ENCODE measurements around the gene KIF21A.
A peak's percentile ranks its signal among the peaks of the same experiment; 100 is the strongest.
"Not testable (repeated sequence)": the region's sequence is repeated elsewhere in the genome, so short reads cannot be mapped to it uniquely, and the experiment has no call there.

KIF21A gene

GRCh38 chr12:39476121-39476520 is 33.2 kb upstream of the KIF21A start:
- no peaks in the 10 kb centered on the region for H3K36me3 ChIP-seq
- no peaks in the 10 kb centered on the region for H3K4me1 ChIP-seq
- no peaks in the 10 kb centered on the region for H3K9me3 ChIP-seq
- no peak for TF ChIP-seq CTCF (IDR thresholded peaks at IDR 0.05; ENCODE audit: low read depth, low read length)
- no peaks in the 10 kb centered on the region for H3K27me3 ChIP-seq
- no peak for DNase-seq
- H3K4me3 ChIP-seq (ENCODE audit: low read depth, low read length): no peak overlapping the region

GRCh38 chr12:39475136-39475535 is 32.2 kb upstream of the KIF21A start:
- H3K9me3 ChIP-seq; H3K36me3 ChIP-seq; H3K4me3 ChIP-seq (ENCODE audit: low read depth, low read length); H3K4me1 ChIP-seq; DNase-seq; H3K27me3 ChIP-seq: not testable (repeated sequence)

- H3K27me3 ChIP-seq: no peaks in the 10 kb centered on the region
- DNase-seq: no peak
- TF ChIP-seq CTCF (IDR thresholded peaks at IDR 0.05; ENCODE audit: low read depth, low read length): no peak
- H3K4me3 ChIP-seq (ENCODE audit: low read depth, low read length): no peak overlapping the region
- H3K4me1 ChIP-seq: peaks cover 3% of the 10 kb centered on the region
- no peaks in the 10 kb centered on the region for H3K9me3 ChIP-seq
- H3K36me3 ChIP-seq: no peaks in the 10 kb centered on the region
Measured at GRCh38 chr12:39467432-39467870, 24.5 kb upstream of the KIF21A start.

- no peaks in the 10 kb centered on the region for H3K27me3 ChIP-seq
- no peak overlapping the region for H3K4me3 ChIP-seq (ENCODE audit: low read depth, low read length)
- H3K36me3 ChIP-seq: no peaks in the 10 kb centered on the region
- DNase-seq: no peak
- peaks cover 3% of the 10 kb centered on the region for H3K4me1 ChIP-seq
- TF ChIP-seq CTCF (IDR thresholded peaks at IDR 0.05; ENCODE audit: low read depth, low read length): no peak
- H3K9me3 ChIP-seq: no peaks in the 10 kb centered on the region
Measured at GRCh38 chr12:39464976-39465695, 22.2 kb upstream of the KIF21A start.

- no peaks in the 10 kb centered on the region for H3K27me3 ChIP-seq
- no peak for TF ChIP-seq CTCF (IDR thresholded peaks at IDR 0.05; ENCODE audit: low read depth, low read length)
- H3K36me3 ChIP-seq: no peaks in the 10 kb centered on the region
- no peak overlapping the region for H3K4me3 ChIP-seq (ENCODE audit: low read depth, low read length)
- peaks cover 3% of the 10 kb centered on the region for H3K4me1 ChIP-seq
- no peak for DNase-seq
- no peaks in the 10 kb centered on the region for H3K9me3 ChIP-seq
Measured at GRCh38 chr12:39461059-39461458, 18.1 kb upstream of the KIF21A start.

- Histone ChIP-seq H3K4me3 (ENCODE audit: low read depth, low read length) (no peak overlapping the region), H3K9me3 (no peaks in the 10 kb centered on the region), H3K4me1 (no peaks in the 10 kb centered on the region; the same call in none of the 2 replicates), H3K36me3 (no peaks in the 10 kb centered on the region), H3K27me3 (no peaks in the 10 kb centered on the region)
- no peak for TF ChIP-seq CTCF (IDR thresholded peaks at IDR 0.05; ENCODE audit: low read depth, low read length)
- peak; percentile 33 for DNase-seq
Measured at GRCh38 chr12:39459027-39459434, 16.1 kb upstream of the KIF21A start.
